Calu3 (cell line): Measurements from ENCODE around the gene PRLH. TPM values are rescaled to one million over a fixed set of nuclear protein-coding genes. Genes with fewer than 3 reads are reported as not detected.

Experiments
- BruUV-seq: library from RNA; stranded (reverse); fragments of 400-500 nt; replicated peaks from 2 replicates; lab custom pipeline; 2021; lab: Mats Ljungman, UMichigan
- CTCF ChIA-PET: fragments of 300-600 bp; sonication (Branson Sonifier 250); formaldehyde crosslinking; loops from one replicate; lab custom pipeline; 2022; ENCODE audit warnings: antibody characterized with exemption; lab: Charles Lee
- DNase-seq: peaks from one replicate; pipeline ENCODE4 v3.0.0; 2022
- H3K27ac Mint-ChIP-seq: one replicate; pipeline ENCODE4 v1.8.0; 2022; ENCODE audit warnings: mixed read lengths; ENCODE audit not compliant: unreplicated experiment
- H3K27me3 Mint-ChIP-seq: one replicate; pipeline ENCODE4 v1.8.0; 2022; ENCODE audit warnings: mixed read lengths; ENCODE audit not compliant: unreplicated experiment
- H3K36me3 Mint-ChIP-seq: one replicate; pipeline ENCODE4 v1.8.0; 2022; ENCODE audit warnings: mild to moderate bottlenecking, moderate library complexity, mixed read lengths; ENCODE audit not compliant: insufficient read depth, unreplicated experiment
- H3K4me1 Mint-ChIP-seq: one replicate; pipeline ENCODE4 v1.8.0; 2022; ENCODE audit warnings: mild to moderate bottlenecking, low read depth, mixed read lengths; ENCODE audit not compliant: unreplicated experiment
- H3K4me3 Mint-ChIP-seq: one replicate; pipeline ENCODE4 v1.8.0; 2022; ENCODE audit warnings: mild to moderate bottlenecking, low read depth, moderate library complexity, mixed read lengths; ENCODE audit not compliant: unreplicated experiment
- H3K9me3 Mint-ChIP-seq: one replicate; pipeline ENCODE4 v1.8.0; 2022; ENCODE audit warnings: low read depth, mixed read lengths; ENCODE audit not compliant: unreplicated experiment
- intact Hi-C: fragments of 100-400 bp; cut with micrococcal nuclease; formaldehyde crosslinking; loops from one replicate; pipeline ENCODE4 v1.10.0; 2022; ENCODE audit not compliant: unreplicated experiment
- total RNA-seq: library from RNA; stranded (reverse); gene quantifications from 2 replicates; pipeline ENCODE4 v1.2.3, GENCODE V29; 2022
- TF ChIP-seq, protein P1 (sequence below): fragments of 200-600 bp; IDR thresholded peaks from one replicate; pipeline ENCODE4 v1.8.0; 2022; ENCODE audit warnings: antibody characterized with exemption; ENCODE audit not compliant: unreplicated experiment

Gene PRLH
- total RNA-seq, 1 experiment from 2014 or later: not detected

DNA sequence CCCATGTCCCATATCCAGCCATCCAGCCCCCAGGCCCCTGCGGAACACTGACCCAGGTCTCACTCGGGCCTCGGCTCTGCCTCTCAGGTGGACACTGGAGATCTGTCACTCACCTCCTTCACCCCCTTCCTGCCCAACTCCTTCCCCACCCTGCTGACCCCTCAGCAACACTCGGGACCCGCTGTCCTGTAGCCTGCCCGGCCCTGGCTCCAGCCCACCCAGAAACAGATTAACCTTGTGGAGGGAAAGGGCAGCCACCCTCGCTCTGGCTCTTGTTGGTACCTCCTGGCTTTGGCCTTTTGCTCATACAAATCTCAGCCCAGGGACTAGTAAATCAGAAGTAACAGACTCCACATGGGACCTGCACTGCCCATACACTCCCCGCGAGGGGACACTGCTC, 29.8 kb upstream of the PRLH start:
- no TSS peak for BruUV-seq
- Mint-ChIP-seq H3K27ac (no peak overlapping the region), H3K4me1 (no peaks in the 10 kb centered on the region), H3K9me3 (no peaks in the 10 kb centered on the region), H3K27me3 (no peaks in the 10 kb centered on the region), H3K4me3 (no peak overlapping the region), H3K36me3 (peaks cover 4% of the 10 kb centered on the region)
- CTCF ChIA-PET: no interaction called here
- no peak for DNase-seq
- intact Hi-C loops: no loop called here
- TF ChIP-seq, protein P1, sequence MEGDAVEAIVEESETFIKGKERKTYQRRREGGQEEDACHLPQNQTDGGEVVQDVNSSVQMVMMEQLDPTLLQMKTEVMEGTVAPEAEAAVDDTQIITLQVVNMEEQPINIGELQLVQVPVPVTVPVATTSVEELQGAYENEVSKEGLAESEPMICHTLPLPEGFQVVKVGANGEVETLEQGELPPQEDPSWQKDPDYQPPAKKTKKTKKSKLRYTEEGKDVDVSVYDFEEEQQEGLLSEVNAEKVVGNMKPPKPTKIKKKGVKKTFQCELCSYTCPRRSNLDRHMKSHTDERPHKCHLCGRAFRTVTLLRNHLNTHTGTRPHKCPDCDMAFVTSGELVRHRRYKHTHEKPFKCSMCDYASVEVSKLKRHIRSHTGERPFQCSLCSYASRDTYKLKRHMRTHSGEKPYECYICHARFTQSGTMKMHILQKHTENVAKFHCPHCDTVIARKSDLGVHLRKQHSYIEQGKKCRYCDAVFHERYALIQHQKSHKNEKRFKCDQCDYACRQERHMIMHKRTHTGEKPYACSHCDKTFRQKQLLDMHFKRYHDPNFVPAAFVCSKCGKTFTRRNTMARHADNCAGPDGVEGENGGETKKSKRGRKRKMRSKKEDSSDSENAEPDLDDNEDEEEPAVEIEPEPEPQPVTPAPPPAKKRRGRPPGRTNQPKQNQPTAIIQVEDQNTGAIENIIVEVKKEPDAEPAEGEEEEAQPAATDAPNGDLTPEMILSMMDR: no peak

DNA sequence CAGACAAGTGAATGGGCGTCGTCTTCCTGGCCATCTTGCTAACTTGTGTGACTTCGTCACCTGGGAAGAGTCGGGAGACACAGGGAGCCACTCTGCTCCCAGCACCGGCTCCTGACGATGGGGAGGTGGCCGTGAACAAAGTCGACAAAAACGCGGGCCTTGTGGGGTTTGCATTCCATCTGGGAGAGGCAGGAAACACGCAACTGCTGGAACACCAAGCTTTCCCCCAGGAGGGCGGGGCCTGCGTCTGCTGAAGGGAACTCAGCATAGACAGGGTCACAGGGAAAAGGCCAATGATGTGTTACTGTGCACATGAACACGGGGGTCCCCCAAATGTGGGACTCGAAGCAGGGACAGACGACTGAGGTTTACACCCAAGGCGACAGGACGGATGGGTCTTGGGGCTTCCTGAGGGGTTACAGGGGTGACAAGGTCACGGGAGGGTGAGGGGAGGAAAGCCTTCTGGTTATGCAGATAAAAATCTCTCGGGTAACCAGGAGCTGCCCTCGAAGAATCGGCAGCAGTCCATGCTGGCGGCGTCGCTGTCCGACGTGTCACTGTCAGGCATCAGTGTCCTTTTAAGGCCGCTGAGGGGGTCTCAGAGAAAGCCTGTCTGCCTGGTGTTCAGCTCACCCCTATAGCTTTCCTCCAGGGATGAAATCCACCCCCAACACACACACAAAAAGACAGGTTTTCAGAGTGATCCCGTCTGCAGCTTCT, 28.2 kb upstream of the PRLH start:
- H3K27ac Mint-ChIP-seq: no peak overlapping the region
- TF ChIP-seq, protein P1: no peak
- H3K27me3 Mint-ChIP-seq: no peaks in the 10 kb centered on the region
- no peak overlapping the region for H3K4me3 Mint-ChIP-seq
- H3K36me3 Mint-ChIP-seq: peaks cover 4% of the 10 kb centered on the region
- CTCF ChIA-PET: no interaction called here
- intact Hi-C loops: no loop called here
- DNase-seq: no peak
- H3K9me3 Mint-ChIP-seq: no peaks in the 10 kb centered on the region
- no peaks in the 10 kb centered on the region for H3K4me1 Mint-ChIP-seq
- BruUV-seq: no TSS peak

DNA sequence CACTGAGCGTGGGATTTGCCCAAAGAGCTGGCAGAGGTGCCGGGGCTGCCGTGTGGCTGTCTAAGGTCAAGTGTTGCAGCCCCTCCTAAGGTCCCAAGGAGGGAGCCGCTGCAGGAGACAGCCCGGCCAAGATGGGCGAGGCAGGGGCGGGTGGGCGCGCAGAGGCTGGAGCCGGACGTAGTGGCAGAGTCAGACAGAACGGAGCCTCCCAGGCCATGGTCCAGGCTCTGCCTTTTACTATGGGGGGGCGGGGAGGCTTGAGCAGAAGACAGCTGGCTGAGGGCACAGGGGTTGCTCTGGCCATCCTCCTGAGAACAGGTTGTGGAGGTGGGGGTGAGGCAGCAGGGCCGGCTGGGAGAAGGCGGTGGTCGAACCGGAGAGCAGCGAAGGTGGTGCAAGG, 27.5 kb upstream of the PRLH start:
- CTCF ChIA-PET: interaction anchor here (1.2 kb wide), 1 partner anchor 26 kb away, joined by 3 read pairs; no protein-coding TSS in a partner anchor

DNA sequence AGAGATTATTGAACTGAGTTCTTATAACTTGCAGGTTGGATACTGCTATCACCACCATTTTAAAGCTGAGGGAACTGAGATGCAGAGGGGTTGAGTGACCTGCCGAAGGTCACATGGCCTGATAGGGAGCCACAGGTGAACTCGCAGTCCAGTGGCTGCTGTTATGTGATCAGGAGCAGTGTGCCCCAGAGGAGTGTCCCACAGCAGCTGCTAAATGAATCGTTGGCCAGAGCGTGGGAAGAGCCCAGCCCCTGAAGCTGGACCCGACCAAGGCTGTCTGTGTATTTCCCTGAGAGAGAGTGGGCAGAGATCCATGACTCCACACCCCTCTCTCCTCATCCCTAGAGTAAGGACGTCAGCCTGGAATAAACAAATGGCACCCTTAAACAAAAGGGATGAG, 26.7 kb upstream of the PRLH start:
- H3K27ac Mint-ChIP-seq: no peak overlapping the region

More for the DNA sequence above, 27.5 kb upstream of the PRLH start:
- TF ChIP-seq, protein P1: no peak
- Mint-ChIP-seq H3K27ac (no peak overlapping the region), H3K27me3 (no peaks in the 10 kb centered on the region), H3K9me3 (no peaks in the 10 kb centered on the region), H3K4me3 (no peak overlapping the region), H3K4me1 (no peaks in the 10 kb centered on the region), H3K36me3 (peaks cover 4% of the 10 kb centered on the region)
- no peak for DNase-seq
- BruUV-seq: no TSS peak
- intact Hi-C loops: no loop called here

More for the DNA sequence above, 26.7 kb upstream of the PRLH start:
- no TSS peak for BruUV-seq
- H3K36me3 Mint-ChIP-seq: peaks cover 4% of the 10 kb centered on the region
- TF ChIP-seq, protein P1: no peak
- CTCF ChIA-PET: interaction anchor here (1.2 kb wide), 1 partner anchor 27 kb away, joined by 3 read pairs; no protein-coding TSS in a partner anchor
- no peaks in the 10 kb centered on the region for H3K9me3 Mint-ChIP-seq
- intact Hi-C loops: no loop called here
- DNase-seq: no peak
- no peaks in the 10 kb centered on the region for H3K27me3 Mint-ChIP-seq
- H3K4me3 Mint-ChIP-seq: no peak overlapping the region
- H3K4me1 Mint-ChIP-seq: no peaks in the 10 kb centered on the region
